ENCODE data around the gene TNFSF4.

TNFSF4 gene, protein sequence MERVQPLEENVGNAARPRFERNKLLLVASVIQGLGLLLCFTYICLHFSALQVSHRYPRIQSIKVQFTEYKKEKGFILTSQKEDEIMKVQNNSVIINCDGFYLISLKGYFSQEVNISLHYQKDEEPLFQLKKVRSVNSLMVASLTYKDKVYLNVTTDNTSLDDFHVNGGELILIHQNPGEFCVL

GRCh38 chr1:173206816-173207568 lies at the start of gene TNFSF4:
TNFSF4 (minus strand) TSS chr1:173207331; CDS start chr1:173207176, 155 bp downstream.
- no peak within 1 kb of the TSS for H3K4me3 ChIP-seq (ENCODE audit: low read depth, low read length)
- TF ChIP-seq MYC (IDR thresholded peaks at IDR 0.05; ENCODE audit: low read depth, low read length) = no peak
- TF ChIP-seq POLR2A (IDR thresholded peaks at IDR 0.05; ENCODE audit: extremely low read depth, insufficient read length) = no peak
- TF ChIP-seq, protein P1, sequence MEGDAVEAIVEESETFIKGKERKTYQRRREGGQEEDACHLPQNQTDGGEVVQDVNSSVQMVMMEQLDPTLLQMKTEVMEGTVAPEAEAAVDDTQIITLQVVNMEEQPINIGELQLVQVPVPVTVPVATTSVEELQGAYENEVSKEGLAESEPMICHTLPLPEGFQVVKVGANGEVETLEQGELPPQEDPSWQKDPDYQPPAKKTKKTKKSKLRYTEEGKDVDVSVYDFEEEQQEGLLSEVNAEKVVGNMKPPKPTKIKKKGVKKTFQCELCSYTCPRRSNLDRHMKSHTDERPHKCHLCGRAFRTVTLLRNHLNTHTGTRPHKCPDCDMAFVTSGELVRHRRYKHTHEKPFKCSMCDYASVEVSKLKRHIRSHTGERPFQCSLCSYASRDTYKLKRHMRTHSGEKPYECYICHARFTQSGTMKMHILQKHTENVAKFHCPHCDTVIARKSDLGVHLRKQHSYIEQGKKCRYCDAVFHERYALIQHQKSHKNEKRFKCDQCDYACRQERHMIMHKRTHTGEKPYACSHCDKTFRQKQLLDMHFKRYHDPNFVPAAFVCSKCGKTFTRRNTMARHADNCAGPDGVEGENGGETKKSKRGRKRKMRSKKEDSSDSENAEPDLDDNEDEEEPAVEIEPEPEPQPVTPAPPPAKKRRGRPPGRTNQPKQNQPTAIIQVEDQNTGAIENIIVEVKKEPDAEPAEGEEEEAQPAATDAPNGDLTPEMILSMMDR (IDR thresholded peaks at IDR 0.05; ENCODE audit: low read depth, low read length) = no peak
- TF ChIP-seq, protein P2, sequence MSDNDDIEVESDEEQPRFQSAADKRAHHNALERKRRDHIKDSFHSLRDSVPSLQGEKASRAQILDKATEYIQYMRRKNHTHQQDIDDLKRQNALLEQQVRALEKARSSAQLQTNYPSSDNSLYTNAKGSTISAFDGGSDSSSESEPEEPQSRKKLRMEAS (IDR thresholded peaks at IDR 0.05; ENCODE audit: low read depth, low read length) = no peak
- peak; percentile 68 for DNase-seq (ENCODE audit: low read depth)

DNA sequence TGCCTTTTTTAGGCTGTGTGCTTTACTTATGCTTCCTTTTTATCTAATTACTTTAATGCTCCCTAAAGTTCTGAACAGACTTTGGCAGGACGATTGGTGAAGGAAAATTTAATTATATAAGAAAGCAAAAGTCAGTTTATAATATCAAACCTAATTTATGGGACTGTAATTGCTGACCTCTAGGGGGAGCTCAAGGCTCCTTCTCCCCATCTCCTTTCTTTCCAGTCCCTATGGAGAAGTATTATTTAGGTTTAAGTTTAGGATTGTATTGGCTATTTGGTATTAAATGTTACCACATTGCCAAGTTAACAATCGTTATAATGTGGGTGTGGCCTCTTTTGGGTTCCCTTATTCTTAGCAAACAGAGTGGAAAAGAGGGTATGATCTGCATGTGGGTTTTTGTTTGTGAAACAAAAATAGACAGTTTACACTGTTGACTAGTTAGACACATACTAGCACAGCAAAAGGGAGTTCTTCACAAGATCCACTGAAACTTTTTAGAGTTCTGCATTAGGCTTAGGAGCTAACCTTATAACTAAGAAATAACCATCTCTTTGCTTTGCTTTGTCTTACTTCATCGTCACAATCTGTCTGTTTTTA lies 48.2 kb upstream of the TNFSF4 start:
- TF ChIP-seq, protein P1 (IDR thresholded peaks at IDR 0.05; ENCODE audit: low read depth, low read length) = peak; percentile 65
- TF ChIP-seq MYC (IDR thresholded peaks at IDR 0.05; ENCODE audit: low read depth, low read length) = no peak
- no peak overlapping the region for H3K4me3 ChIP-seq (ENCODE audit: low read depth, low read length)
- peak; percentile 54 for DNase-seq (ENCODE audit: low read depth)

GRCh38 chr1:173253046-173253445 lies 45.9 kb upstream of the TNFSF4 start:
- no peak for DNase-seq (ENCODE audit: low read depth)
- H3K4me3 ChIP-seq (ENCODE audit: low read depth, low read length) = no peak overlapping the region
- TF ChIP-seq MYC (IDR thresholded peaks at IDR 0.05; ENCODE audit: low read depth, low read length) = no peak
- no peak for TF ChIP-seq POLR2A (IDR thresholded peaks at IDR 0.05; ENCODE audit: extremely low read depth, insufficient read length)
- TF ChIP-seq, protein P1 (IDR thresholded peaks at IDR 0.05; ENCODE audit: low read depth, low read length) = no peak
- TF ChIP-seq, protein P2 (IDR thresholded peaks at IDR 0.05; ENCODE audit: low read depth, low read length) = no peak

DNA sequence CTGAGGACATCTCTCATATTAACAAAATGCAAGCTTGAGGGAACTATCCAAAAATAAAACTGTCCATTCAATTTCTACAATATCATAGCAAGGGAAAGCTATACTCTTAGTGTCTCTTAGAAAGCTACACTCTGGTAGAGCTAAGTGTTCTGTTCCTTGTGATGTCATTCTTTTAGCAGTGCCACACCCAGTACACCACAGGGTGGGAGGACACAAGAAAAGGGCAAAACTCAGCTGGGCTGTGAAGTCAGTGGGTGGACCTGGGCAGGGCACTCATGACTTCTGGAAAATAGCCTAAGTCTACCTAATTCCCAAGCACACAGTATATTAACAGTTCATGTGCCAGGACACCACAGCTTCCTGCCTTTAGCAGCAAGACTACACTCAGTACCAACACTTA lies 42.2 kb upstream of the TNFSF4 start:
- no peak overlapping the region for H3K4me3 ChIP-seq (ENCODE audit: low read depth, low read length)
- DNase-seq (ENCODE audit: low read depth) = no peak
- TF ChIP-seq, protein P1 (IDR thresholded peaks at IDR 0.05; ENCODE audit: low read depth, low read length) = no peak
- TF ChIP-seq, protein P2 (IDR thresholded peaks at IDR 0.05; ENCODE audit: low read depth, low read length) = no peak
- TF ChIP-seq POLR2A (IDR thresholded peaks at IDR 0.05; ENCODE audit: extremely low read depth, insufficient read length) (no peak), MYC (IDR thresholded peaks at IDR 0.05; ENCODE audit: low read depth, low read length) (no peak)

DNA sequence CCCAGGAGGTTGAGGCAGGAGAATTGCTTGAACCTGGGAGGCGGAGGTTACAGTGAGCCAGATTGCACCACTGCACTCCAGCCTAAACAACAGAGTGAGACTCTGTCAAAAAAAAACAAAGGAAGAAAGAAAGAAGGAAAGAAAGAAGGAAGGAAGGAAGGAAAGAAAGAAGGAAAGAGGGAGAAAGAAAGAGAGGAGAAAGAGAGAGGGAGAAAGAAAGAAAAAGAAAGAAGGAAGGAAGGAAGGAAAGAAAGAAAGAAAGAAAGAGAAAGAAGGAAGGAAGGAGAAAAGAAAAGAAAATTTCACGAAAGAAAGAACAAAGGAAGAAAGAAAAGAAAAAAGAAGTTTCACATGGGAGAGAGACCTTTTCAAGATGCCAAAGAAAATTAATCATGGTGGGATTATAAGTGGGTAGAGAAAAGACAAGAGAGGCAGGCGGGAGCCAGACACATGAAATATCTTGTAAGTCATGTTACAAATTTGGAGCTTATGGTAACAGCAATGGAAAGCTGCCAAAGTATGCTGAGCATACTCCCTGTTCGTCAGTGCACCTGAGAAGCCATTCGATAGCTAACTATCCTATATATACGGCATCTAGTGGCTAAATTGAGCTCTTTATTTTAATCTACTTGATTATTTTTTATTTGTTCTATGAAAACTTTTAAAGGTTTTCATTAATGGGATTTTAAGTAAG lies 41.3 kb upstream of the TNFSF4 start:
- no peak overlapping the region for H3K4me3 ChIP-seq (ENCODE audit: low read depth, low read length)
- DNase-seq (ENCODE audit: low read depth) = no peak
- TF ChIP-seq POLR2A (IDR thresholded peaks at IDR 0.05; ENCODE audit: extremely low read depth, insufficient read length) (no peak), MYC (IDR thresholded peaks at IDR 0.05; ENCODE audit: low read depth, low read length) (no peak)
- TF ChIP-seq, protein P1 (IDR thresholded peaks at IDR 0.05; ENCODE audit: low read depth, low read length) = no peak
- TF ChIP-seq, protein P2 (IDR thresholded peaks at IDR 0.05; ENCODE audit: low read depth, low read length) = no peak
